IPS-15b (cell line): Measurements from ENCODE around the gene VPS52.

Experiments
- H3K27me3 ChIP-seq: one replicate; pipeline ENCODE4 v1.6.1; 2013; ENCODE audit warnings: low read length; ENCODE audit not compliant: control insufficient read depth, insufficient read depth
- H3K36me3 ChIP-seq: one replicate; pipeline ENCODE4 v1.6.1; 2013; ENCODE audit warnings: low read length; ENCODE audit not compliant: control insufficient read depth, insufficient read depth
- H3K4me1 ChIP-seq: one replicate; pipeline ENCODE4 v1.6.1; 2013; ENCODE audit warnings: mild to moderate bottlenecking, low read length; ENCODE audit not compliant: control insufficient read depth, insufficient read depth
- H3K4me3 ChIP-seq: one replicate; pipeline ENCODE4 v1.5.1; 2013; ENCODE audit warnings: low read depth, low read length
- H3K9ac ChIP-seq: one replicate; pipeline ENCODE4 v1.6.1; 2013; ENCODE audit warnings: low read depth, mild to moderate bottlenecking, low read length
- H3K9me3 ChIP-seq: one replicate; pipeline ENCODE4 v1.6.1; 2013; ENCODE audit warnings: mild to moderate bottlenecking, low read length; ENCODE audit not compliant: control insufficient read depth, insufficient read depth

Gene VPS52

DNA sequence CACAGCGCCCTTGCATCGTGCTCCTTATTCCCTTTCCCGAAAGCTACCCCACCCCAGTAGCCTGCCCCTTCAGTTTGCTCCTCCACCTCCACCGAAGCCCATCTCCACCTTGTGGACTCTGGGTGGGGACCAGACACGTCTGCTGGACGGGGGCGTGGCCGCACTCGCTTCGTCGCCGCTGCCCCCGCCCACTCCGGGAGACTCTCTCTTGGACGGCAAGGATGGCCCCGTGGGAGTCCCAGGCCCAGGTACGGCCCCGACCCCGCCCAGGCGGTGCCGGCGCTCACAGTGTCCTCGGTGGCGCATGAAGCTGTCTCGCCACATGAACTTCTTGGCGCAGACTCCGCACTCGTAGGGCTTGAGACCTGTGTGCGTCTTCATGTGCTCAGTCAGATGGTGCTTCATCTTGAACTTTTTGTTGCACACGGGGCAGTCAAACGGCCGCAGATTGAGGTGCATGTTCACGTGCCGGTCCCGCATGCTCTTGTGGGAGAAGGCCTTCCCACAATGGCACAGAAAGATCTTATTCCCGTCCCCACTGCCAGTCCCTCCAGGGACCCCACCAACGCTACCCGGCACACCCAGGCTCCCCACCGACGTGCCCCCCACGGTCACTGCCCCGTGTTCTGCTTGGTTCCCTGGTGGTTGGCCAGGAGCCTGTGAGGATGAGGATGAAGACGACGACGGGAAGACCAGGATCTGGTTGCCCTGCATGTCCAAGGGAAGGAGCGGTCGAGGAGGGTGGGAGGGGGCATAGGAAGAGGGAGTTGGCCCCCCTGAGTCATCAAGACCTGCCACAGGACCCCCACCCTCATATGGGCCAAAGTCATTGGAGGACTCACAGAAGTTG, 43.5 kb upstream of the VPS52 start:
- Histone ChIP-seq H3K36me3 (peaks cover 19% of the 10 kb centered on the region), H3K9me3 (no peaks in the 10 kb centered on the region), H3K27me3 (no peaks in the 10 kb centered on the region), H3K4me1 (peaks cover 11% of the 10 kb centered on the region), H3K4me3 (peak overlapping the region; percentile 96), H3K9ac (no peak overlapping the region)

DNA sequence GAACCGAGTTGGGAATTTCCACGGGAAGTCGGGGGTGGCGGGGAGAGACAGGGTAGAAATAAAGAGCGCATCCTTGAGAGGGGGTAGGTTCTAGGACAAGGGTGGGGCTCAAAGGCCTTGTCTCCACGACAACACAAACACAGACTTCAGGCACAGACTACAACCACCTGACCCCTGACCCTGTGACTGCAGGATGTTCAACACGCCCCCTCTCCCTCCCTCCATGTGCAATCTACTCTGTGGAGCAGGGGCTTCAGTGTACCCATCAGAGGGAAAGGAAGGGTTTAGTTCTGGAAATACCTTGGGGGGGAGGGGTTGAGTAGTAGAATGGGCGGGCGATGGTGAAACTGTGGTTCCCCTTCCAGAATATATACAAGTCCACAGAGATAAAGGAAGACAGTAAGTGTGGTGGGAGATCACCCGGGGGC, 42.9 kb upstream of the VPS52 start:
- no peaks in the 10 kb centered on the region for H3K9me3 ChIP-seq
- H3K4me3 ChIP-seq: peak overlapping the region; percentile 96
- H3K27me3 ChIP-seq: no peaks in the 10 kb centered on the region
- peaks cover 11% of the 10 kb centered on the region for H3K4me1 ChIP-seq
- H3K9ac ChIP-seq: no peak overlapping the region
- H3K36me3 ChIP-seq: peaks cover 12% of the 10 kb centered on the region

GRCh38 chr6:33313709-33314514, 42.2 kb upstream of the VPS52 start, which contains the start of gene TAPBP:
TSS of gene TAPBP (minus strand) at chr6:33314078. CDS start at chr6:33314041, 37 bp downstream.
- Histone ChIP-seq H3K9ac (peak within 1 kb of the TSS; percentile 87), H3K36me3 (peaks cover 8% of the 10 kb centered on the region), H3K9me3 (no peaks in the 10 kb centered on the region), H3K4me1 (peaks cover 11% of the 10 kb centered on the region), H3K27me3 (no peaks in the 10 kb centered on the region), H3K4me3 (peak within 1 kb of the TSS; percentile 96)

GRCh38 chr6:33313105-33313708, 41.5 kb upstream of the VPS52 start:
- no peaks in the 10 kb centered on the region for H3K9me3 ChIP-seq
- peak overlapping the region; percentile 87 for H3K9ac ChIP-seq
- H3K36me3 ChIP-seq: peaks cover 3% of the 10 kb centered on the region
- H3K27me3 ChIP-seq: no peaks in the 10 kb centered on the region
- H3K4me1 ChIP-seq: peaks cover 11% of the 10 kb centered on the region
- peak overlapping the region; percentile 96 for H3K4me3 ChIP-seq

- Histone ChIP-seq H3K36me3 (peaks cover 3% of the 10 kb centered on the region), H3K4me3 (peak overlapping the region; percentile 96), H3K9me3 (no peaks in the 10 kb centered on the region), H3K27me3 (no peaks in the 10 kb centered on the region), H3K4me1 (peaks cover 11% of the 10 kb centered on the region), H3K9ac (no peak overlapping the region)
These were observed 40.9 kb upstream of the VPS52 start for GRCh38 chr6:33312361-33313104.

DNA sequence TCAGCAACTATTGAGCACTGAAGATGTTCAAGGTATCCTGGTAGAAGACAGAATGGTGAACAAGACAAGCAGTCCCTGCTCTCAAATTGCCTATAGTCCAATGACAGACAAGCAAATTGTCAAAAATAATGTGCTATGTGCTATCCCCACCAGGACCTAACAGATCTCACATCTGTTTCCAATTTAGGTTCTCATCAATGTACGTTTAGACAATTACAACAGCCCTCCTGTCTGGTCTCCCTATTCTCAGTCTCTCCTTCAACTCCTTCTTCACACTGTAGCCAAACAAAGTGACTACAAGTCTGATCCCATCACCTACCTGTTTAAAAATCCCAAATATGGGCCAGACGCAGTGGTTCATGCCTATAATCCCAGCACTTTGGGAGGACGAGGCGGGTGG, 34.7 kb upstream of the VPS52 start:
- Histone ChIP-seq H3K4me3 (no peak overlapping the region), H3K4me1 (no peaks in the 10 kb centered on the region), H3K9me3 (no peaks in the 10 kb centered on the region), H3K27me3 (no peaks in the 10 kb centered on the region), H3K9ac (no peak overlapping the region), H3K36me3 (peaks cover 4% of the 10 kb centered on the region)

DNA sequence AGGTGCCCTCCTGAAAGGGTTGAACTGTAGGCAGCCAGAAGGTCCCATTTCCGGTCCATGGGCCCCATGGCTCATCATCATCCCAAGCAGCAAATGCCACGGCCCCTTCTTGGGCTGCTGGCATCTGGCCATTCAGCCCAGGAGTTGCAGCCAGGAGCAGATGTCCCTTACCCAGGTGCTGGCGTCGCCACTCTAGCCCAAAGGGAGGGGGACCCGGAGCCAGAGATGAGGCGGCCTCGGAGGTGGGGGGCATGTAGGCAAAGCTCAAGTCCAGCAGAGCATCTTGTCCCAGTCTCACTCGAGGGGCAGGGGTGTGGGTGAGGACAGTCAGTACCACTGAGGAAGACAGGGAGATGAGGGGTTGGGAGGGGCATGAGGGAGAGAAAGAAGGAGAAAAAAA, 33.4 kb upstream of the VPS52 start:
- H3K27me3 ChIP-seq: no peaks in the 10 kb centered on the region
- no peaks in the 10 kb centered on the region for H3K4me1 ChIP-seq
- no peak overlapping the region for H3K9ac ChIP-seq
- no peak overlapping the region for H3K4me3 ChIP-seq
- no peaks in the 10 kb centered on the region for H3K9me3 ChIP-seq
- H3K36me3 ChIP-seq: peaks cover 4% of the 10 kb centered on the region

GRCh38 chr6:33304216-33304615, 32.5 kb upstream of the VPS52 start:
- no peaks in the 10 kb centered on the region for H3K4me1 ChIP-seq
- peaks cover 4% of the 10 kb centered on the region for H3K36me3 ChIP-seq
- H3K9me3 ChIP-seq: no peaks in the 10 kb centered on the region
- H3K27me3 ChIP-seq: no peaks in the 10 kb centered on the region
- no peak overlapping the region for H3K4me3 ChIP-seq
- H3K9ac ChIP-seq: no peak overlapping the region

GRCh38 chr6:33301877-33302276, 30.2 kb upstream of the VPS52 start:
- no peak overlapping the region for H3K9ac ChIP-seq
- H3K36me3 ChIP-seq: peaks cover 4% of the 10 kb centered on the region
- H3K4me1 ChIP-seq: no peaks in the 10 kb centered on the region
- no peak overlapping the region for H3K4me3 ChIP-seq
- H3K27me3 ChIP-seq: no peaks in the 10 kb centered on the region
- no peaks in the 10 kb centered on the region for H3K9me3 ChIP-seq

DNA sequence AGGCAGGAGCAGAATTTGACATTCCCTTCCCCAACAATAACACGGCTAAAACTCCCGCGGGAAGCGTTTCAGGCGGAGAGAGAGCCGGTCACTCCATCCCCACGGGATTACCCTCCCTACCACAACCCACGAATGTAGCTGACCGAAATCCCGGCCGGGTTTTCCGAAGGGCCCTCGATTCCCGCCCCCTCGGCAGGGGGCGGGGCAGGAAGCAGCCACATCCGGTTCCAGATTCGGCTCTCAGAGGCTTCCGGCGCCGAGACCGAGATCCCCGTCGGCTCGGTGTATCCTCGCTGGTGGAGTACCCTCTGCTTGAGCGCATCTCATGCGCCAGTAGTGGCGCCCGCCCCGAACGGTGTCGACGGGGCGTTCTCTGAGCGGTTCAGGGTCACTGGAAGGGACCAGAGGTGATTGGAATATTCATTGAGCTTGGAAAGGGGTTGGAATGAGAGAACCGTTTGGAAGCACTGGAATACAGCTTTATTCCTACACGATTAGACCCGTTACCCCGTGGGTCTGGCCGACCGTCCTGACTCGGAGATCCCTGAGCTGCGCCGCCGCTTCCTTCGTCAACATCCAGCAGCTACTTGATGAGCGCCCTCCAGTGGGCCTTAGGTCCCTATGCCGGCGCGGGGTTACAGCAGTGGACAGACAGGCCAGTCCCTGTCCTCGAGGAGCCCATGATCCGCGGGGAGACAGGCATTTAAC, 27.7 kb upstream of the VPS52 start:
- no peaks in the 10 kb centered on the region for H3K4me1 ChIP-seq
- H3K9me3 ChIP-seq: no peaks in the 10 kb centered on the region
- peak overlapping the region; percentile 74 for H3K4me3 ChIP-seq
- peaks cover 14% of the 10 kb centered on the region for H3K36me3 ChIP-seq
- H3K27me3 ChIP-seq: no peaks in the 10 kb centered on the region
- peak overlapping the region; percentile 71 for H3K9ac ChIP-seq
